Left ventricle myocardium inferior (tissue), 1 donor: Measurements from ENCODE around the gene XAGE2. TPM values are rescaled to one million over a fixed set of nuclear protein-coding genes. Genes with fewer than 3 reads are reported as not detected.

Source experiments
- DNase-seq: peaks from one replicate; pipeline ENCODE4 v3.0.0-alpha.2; 2020
- H3K27ac ChIP-seq: fragments of 200-600 bp; replicated peaks from 2 replicates; pipeline ENCODE4 v1.8.0; 2021
- H3K27me3 ChIP-seq: fragments of 200-600 bp; 2 replicates; pipeline ENCODE4 v1.8.0; 2021; ENCODE audit warnings: low read depth
- H3K36me3 ChIP-seq: fragments of 200-600 bp; 2 replicates; pipeline ENCODE4 v1.8.0; 2021
- H3K4me1 ChIP-seq: fragments of 200-600 bp; 2 replicates; pipeline ENCODE4 v1.8.0; 2021
- H3K4me3 ChIP-seq: fragments of 200-600 bp; 2 replicates; pipeline ENCODE4 v1.8.0; 2021; ENCODE audit warnings: mild to moderate bottlenecking, moderate library complexity
- H3K9me3 ChIP-seq: fragments of 200-600 bp; replicated peaks from 2 replicates; pipeline ENCODE4 v1.8.0; 2021
- intact Hi-C: fragments of 100-400 bp; cut with micrococcal nuclease; formaldehyde crosslinking; loops from one replicate; pipeline ENCODE4 v1.11.0; 2022
- total RNA-seq: library from RNA; stranded (reverse); fragmentation: NEBNext Ultra II Directional; extraction: Animal tissue kit (Norgen Biotek cat#: 25700); gene quantifications from one replicate; pipeline ENCODE4 v1.2.1, GENCODE V29; 2021
- TF ChIP-seq, protein P1 (sequence below): fragments of 200-600 bp; IDR thresholded peaks from 2 replicates; pipeline ENCODE4 v1.8.0; 2021; ENCODE audit warnings: antibody characterized with exemption, mild to moderate bottlenecking, borderline replicate concordance
- donor health status: DM: no; HTN: yes; CAD: no; lungs with severe emphysema.

XAGE2 gene
- total RNA-seq, 1 donor from 2014 or later, result not detected

DNA sequence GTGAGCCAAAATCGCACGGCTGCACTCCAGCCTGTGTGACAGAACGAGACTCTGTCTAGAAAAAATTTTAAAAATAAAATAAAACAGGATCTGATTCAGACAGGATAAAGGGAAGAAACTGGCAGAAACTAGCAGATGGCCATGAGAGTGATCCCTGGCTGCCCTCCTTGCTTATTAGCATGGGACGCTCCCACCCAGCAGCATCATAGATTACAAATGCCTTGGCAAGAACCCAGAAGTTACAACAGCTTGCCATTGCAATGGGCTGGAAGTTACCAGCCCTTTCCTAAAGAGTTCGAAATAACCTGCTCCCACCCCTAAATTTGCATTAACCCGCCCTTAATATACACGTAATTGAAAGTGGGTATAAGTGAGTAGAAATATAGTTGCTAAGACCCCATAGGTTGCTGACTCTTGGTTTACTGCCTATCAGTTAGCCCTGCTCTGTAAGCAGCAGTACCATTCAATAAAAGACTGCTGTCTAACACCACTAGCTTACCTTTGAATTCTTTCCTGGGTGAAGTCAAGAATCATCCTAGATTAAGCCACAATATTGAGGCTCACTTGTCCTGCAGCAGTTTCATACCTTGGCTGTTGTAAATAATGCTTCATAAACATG is 9.1 kb upstream of the XAGE2 start:
- H3K27ac ChIP-seq, result no peak overlapping the region
- intact Hi-C loops, result no loop called here
- no peak for DNase-seq
- no peaks in the 10 kb centered on the region for H3K9me3 ChIP-seq
- H3K4me3 ChIP-seq, result no peak overlapping the region
- H3K36me3 ChIP-seq, result no peaks in the 10 kb centered on the region
- H3K27me3 ChIP-seq, result peaks cover 4% of the 10 kb centered on the region
- TF ChIP-seq, protein P1, sequence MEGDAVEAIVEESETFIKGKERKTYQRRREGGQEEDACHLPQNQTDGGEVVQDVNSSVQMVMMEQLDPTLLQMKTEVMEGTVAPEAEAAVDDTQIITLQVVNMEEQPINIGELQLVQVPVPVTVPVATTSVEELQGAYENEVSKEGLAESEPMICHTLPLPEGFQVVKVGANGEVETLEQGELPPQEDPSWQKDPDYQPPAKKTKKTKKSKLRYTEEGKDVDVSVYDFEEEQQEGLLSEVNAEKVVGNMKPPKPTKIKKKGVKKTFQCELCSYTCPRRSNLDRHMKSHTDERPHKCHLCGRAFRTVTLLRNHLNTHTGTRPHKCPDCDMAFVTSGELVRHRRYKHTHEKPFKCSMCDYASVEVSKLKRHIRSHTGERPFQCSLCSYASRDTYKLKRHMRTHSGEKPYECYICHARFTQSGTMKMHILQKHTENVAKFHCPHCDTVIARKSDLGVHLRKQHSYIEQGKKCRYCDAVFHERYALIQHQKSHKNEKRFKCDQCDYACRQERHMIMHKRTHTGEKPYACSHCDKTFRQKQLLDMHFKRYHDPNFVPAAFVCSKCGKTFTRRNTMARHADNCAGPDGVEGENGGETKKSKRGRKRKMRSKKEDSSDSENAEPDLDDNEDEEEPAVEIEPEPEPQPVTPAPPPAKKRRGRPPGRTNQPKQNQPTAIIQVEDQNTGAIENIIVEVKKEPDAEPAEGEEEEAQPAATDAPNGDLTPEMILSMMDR, result no peak
- H3K4me1 ChIP-seq, result no peaks in the 10 kb centered on the region

DNA sequence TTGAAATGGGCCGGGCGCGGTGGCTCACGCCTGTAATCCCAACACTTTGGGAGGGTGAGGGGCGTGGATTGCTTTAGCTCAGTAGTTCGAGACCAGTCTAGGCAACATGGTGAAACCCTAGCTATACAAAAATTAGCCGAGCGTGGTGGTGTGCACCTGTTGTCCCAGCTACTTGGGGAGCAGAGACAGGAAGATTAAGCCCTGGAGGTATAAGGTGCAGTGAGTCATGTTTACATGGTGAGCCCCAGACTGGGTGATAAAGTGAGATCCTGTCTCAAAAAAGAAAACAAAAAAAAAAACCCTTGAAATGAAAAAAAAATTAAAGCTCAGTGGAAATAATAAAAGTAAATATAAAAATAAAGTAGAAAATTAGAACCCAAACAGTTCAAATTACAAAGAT is 6.9 kb upstream of the XAGE2 start:
- H3K36me3 ChIP-seq, result no peaks in the 10 kb centered on the region
- no peak for DNase-seq

DNA sequence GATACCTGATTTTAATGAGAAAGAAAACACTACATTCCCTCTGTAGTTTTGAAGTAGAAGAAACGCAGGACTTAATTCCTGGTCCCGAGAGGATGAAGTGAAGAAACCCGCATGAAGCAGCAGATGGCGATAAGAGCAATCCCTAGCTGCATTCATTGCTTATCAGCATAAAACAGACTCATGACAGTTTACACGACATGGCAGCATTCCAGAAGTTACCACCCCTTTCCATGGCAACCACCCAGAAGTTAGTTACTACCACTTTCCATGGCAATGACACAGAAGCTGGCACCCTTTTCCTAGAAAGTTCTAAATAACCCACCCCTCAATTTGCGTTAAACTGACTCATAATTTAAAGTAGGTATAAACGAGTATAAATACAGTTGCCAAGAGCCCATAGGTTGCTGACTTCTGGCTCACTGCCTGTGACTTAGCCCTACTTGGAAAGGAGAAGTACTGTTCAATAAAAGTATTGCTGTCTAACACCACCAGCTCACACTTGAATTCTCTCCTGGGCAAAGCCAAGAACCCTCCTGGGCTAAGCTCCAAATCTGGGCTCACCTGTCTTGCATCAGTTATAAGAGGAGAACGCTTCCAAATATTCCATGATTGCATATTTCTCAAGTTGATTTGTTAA is 5.5 kb upstream of the XAGE2 start:
- TF ChIP-seq, protein P1, result no peak
- Histone ChIP-seq H3K4me1 (no peaks in the 10 kb centered on the region), H3K9me3 (no peaks in the 10 kb centered on the region), H3K27ac (no peak overlapping the region), H3K27me3 (peaks cover 4% of the 10 kb centered on the region), H3K36me3 (no peaks in the 10 kb centered on the region), H3K4me3 (no peak overlapping the region)
- intact Hi-C loops, result no loop called here
- no peak for DNase-seq

More for the DNA sequence above, 6.9 kb upstream of the XAGE2 start:
- TF ChIP-seq, protein P1, result no peak
- H3K4me3 ChIP-seq, result no peak overlapping the region
- no peaks in the 10 kb centered on the region for H3K4me1 ChIP-seq
- H3K27me3 ChIP-seq, result peaks cover 4% of the 10 kb centered on the region
- H3K27ac ChIP-seq, result no peak overlapping the region
- intact Hi-C loops, result no loop called here
- H3K9me3 ChIP-seq, result no peaks in the 10 kb centered on the region

DNA sequence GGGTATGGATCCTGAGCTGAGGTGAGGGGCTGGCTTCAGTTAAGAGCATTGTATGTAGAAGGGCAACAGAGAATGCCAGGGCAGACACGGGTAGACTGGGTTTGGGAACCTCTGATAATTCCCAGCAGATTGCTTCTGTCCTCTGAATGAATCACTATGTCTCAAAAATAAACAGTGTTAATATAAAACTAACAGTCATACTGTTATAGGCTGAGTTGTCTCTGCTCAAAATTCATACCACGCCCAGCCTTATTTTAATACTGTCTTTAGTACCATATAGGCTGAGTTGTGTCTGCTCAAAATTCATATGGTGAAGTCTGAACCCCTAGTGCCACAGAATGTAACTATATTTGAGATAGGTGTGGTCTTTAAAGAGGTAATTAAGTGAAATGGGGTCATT is 10.0 kb downstream of the XAGE2 start:
- no peak overlapping the region for H3K27ac ChIP-seq
- no peaks in the 10 kb centered on the region for H3K9me3 ChIP-seq
- DNase-seq, result no peak
- H3K27me3 ChIP-seq, result peaks cover 7% of the 10 kb centered on the region
- TF ChIP-seq, protein P1, result no peak
- intact Hi-C loops, result no loop called here
- no peak overlapping the region for H3K4me3 ChIP-seq
- H3K36me3 ChIP-seq, result no peaks in the 10 kb centered on the region
- no peaks in the 10 kb centered on the region for H3K4me1 ChIP-seq

DNA sequence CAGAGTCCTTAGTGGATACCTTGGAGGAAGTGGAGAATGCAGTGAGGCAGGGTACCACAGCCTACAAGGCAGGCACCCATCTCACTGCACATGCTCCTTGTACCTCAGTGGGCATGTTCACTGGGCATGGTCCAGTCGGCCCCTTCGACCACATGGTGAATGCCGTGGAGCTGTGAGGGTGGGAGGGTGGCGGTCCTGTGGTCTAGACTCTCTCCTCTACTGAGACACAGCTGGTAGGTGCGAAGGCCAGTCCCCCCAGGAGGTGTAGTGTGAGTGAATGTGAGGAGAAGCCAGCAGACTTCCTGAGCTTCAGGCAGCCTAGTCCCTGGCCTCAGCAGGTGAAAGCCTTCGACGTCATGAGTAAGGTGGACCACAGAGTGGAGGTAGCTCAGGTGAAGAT is 12.2 kb downstream of the XAGE2 start:
- no peaks in the 10 kb centered on the region for H3K9me3 ChIP-seq
- no peaks in the 10 kb centered on the region for H3K4me1 ChIP-seq
- DNase-seq, result no peak
- intact Hi-C loops, result no loop called here
- TF ChIP-seq, protein P1, result no peak
- peaks cover 3% of the 10 kb centered on the region for H3K27me3 ChIP-seq
- H3K36me3 ChIP-seq, result no peaks in the 10 kb centered on the region
- no peak overlapping the region for H3K4me3 ChIP-seq
- H3K27ac ChIP-seq, result no peak overlapping the region
